Karpas-422 (cell line): ENCODE results near the gene TIMM8B. TPM values are rescaled to one million over a fixed set of nuclear protein-coding genes. Genes with fewer than 3 reads are reported as not detected.

Experiments used
- DNase-seq: peaks from one replicate; pipeline ENCODE4 v3.0.0-alpha.2; 2015
- H2AFZ ChIP-seq: fragments of 200-600 bp; sonication (generic); 2 replicates; pipeline ENCODE4 v1.6.1; 2014; ENCODE audit warnings: antibody characterized with exemption, low read length, mixed read lengths
- H3K27ac ChIP-seq: fragments of 200-600 bp; sonication (generic); 2 replicates; pipeline ENCODE4 v1.5.1; 2014; ENCODE audit warnings: mild to moderate bottlenecking, low read length, moderate library complexity
- H3K27me3 ChIP-seq: fragments of 200-600 bp; sonication (generic); 2 replicates; pipeline ENCODE4 v1.6.1; 2014; ENCODE audit warnings: low read length, mixed read lengths
- H3K36me3 ChIP-seq: fragments of 200-600 bp; sonication (generic); 2 replicates; pipeline ENCODE4 v1.6.1; 2014; ENCODE audit warnings: low read length, mixed read lengths; ENCODE audit not compliant: insufficient read depth
- H3K4me1 ChIP-seq: fragments of 200-600 bp; sonication (generic); 2 replicates; pipeline ENCODE4 v1.6.1; 2014; ENCODE audit warnings: mild to moderate bottlenecking, low read length, mixed read lengths
- H3K4me2 ChIP-seq: fragments of 200-600 bp; sonication (generic); 2 replicates; pipeline ENCODE4 v1.6.1; 2014; ENCODE audit warnings: low read length, low read depth, mild to moderate bottlenecking; ENCODE audit not compliant: poor library complexity, severe bottlenecking
- H3K4me3 ChIP-seq: fragments of 200-600 bp; sonication (generic); 2 replicates; pipeline ENCODE4 v1.5.1; 2014; ENCODE audit warnings: mild to moderate bottlenecking, antibody characterized with exemption, low read length, mixed read lengths
- H3K79me2 ChIP-seq: fragments of 200-600 bp; sonication (generic); 2 replicates; pipeline ENCODE4 v1.6.1; 2014; ENCODE audit warnings: mild to moderate bottlenecking, low read length, mixed read lengths
- H3K9ac ChIP-seq: fragments of 200-600 bp; sonication (generic); 2 replicates; pipeline ENCODE4 v1.6.0; 2014; ENCODE audit warnings: low read length
- H3K9me2 ChIP-seq: fragments of 200-600 bp; sonication (generic), shearing (Covaris generic); replicated peaks from 2 replicates; pipeline ENCODE4 v1.6.0; 2014; ENCODE audit warnings: mild to moderate bottlenecking, low read length, moderate library complexity; ENCODE audit not compliant: insufficient read depth
- H3K9me3 ChIP-seq: fragments of 300-700, 200-600 bp; sonication (generic); 2 replicates; pipeline ENCODE4 v1.6.1; 2014; ENCODE audit warnings: low read length, mixed read lengths
- H4K20me1 ChIP-seq: fragments of 200-600 bp; sonication (generic); 2 replicates; pipeline ENCODE4 v1.6.1; 2014; ENCODE audit warnings: mild to moderate bottlenecking, antibody characterized with exemption, low read length, low read depth; ENCODE audit not compliant: insufficient read depth
- small RNA-seq: library from RNA; depleted of rRNA; stranded (forward); fragments of <200 nt; gene quantifications from one replicate; pipeline ENCODE3, GENCODE V24; 2014
- total RNA-seq: library from RNA; depleted of rRNA; stranded (reverse); fragments of >200 nt; shearing (Covaris generic); gene quantifications from 2 replicates; pipeline ENCODE4 v1.2.3, GENCODE V29; 2014; ENCODE audit warnings: low replicate concordance; rRNA removed

Gene TIMM8B
- total RNA-seq, 1 experiment from 2014 or later: 53.3 TPM

GRCh38 chr11:112042161-112042960 is 44.2 kb downstream of the TIMM8B start:
- Histone ChIP-seq H3K27me3 (no peaks in the 10 kb centered on the region), H3K4me3 (no peak overlapping the region), H3K36me3 (peaks cover 14% of the 10 kb centered on the region; the same call in 1 of the 2 replicates), H3K79me2 (no peaks in the 10 kb centered on the region), H4K20me1 (no peaks in the 10 kb centered on the region), H3K27ac (no peak overlapping the region), H3K9me2 (no peaks in the 10 kb centered on the region), H2AFZ (no peak overlapping the region), H3K9ac (no peak overlapping the region), H3K9me3 (no peaks in the 10 kb centered on the region), H3K4me2 (no peak overlapping the region), H3K4me1 (no peaks in the 10 kb centered on the region)
- DNase-seq: no peak

- Histone ChIP-seq H3K9me3 (no peaks in the 10 kb centered on the region), H3K9me2 (no peaks in the 10 kb centered on the region), H3K9ac (no peak overlapping the region), H4K20me1 (no peaks in the 10 kb centered on the region), H3K36me3 (peaks cover 19% of the 10 kb centered on the region; the same call in 1 of the 2 replicates), H3K27me3 (no peaks in the 10 kb centered on the region), H2AFZ (no peak overlapping the region), H3K4me1 (no peaks in the 10 kb centered on the region), H3K4me2 (no peak overlapping the region), H3K27ac (no peak overlapping the region), H3K79me2 (no peaks in the 10 kb centered on the region), H3K4me3 (no peak overlapping the region)
- no peak for DNase-seq
These were observed 49.0 kb downstream of the TIMM8B start for GRCh38 chr11:112037527-112037926.

Small RNA genes lying within 50 kb of the gene (small RNA-seq; reads per million reads assigned to genes)
- not detected for gene AP000907.3

Other genes with a start within 250 kb of the TIMM8B start
- gene ALG9, start 215.2 kb downstream of the TIMM8B start, total RNA-seq: 8.0 and 14.2 TPM in 2 replicates
- 2.5 and 5.2 TPM in 2 replicates for gene FDXACB1, start 207.6 kb downstream of the TIMM8B start, total RNA-seq
- gene CFAP68, start 207.2 kb downstream of the TIMM8B start, total RNA-seq: 31.5 and 40.7 TPM in 2 replicates
- gene CRYAB, start 175.0 kb downstream of the TIMM8B start, total RNA-seq: not detected in 2 replicates
- not detected in 2 replicates for gene HSPB2, start 174.0 kb downstream of the TIMM8B start, total RNA-seq
- not detected in 2 replicates for gene C11orf52, start 167.8 kb downstream of the TIMM8B start, total RNA-seq
- 2.0 and 2.8 TPM in 2 replicates for gene DIXDC1, start 149.4 kb downstream of the TIMM8B start, total RNA-seq
- gene DLAT, start 61.3 kb downstream of the TIMM8B start, total RNA-seq: 26.1 and 39.8 TPM in 2 replicates
- gene PIH1D2, start 12.7 kb downstream of the TIMM8B start, total RNA-seq: 1.3 and 1.4 TPM in 2 replicates
- gene NKAPD1, start 12.5 kb downstream of the TIMM8B start, total RNA-seq: 11.5 and 11.7 TPM in 2 replicates
- gene SDHD, start 117 bp upstream of the TIMM8B start, total RNA-seq: 57.4 and 79.6 TPM in 2 replicates
- gene IL18, start 77.3 kb upstream of the TIMM8B start, total RNA-seq: not detected in 2 replicates
- not detected in 2 replicates for gene TEX12, start 80.6 kb upstream of the TIMM8B start, total RNA-seq
- gene BCO2, start 88.8 kb upstream of the TIMM8B start, total RNA-seq: 0.40 and 1.1 TPM in 2 replicates
- 11.4 and 28.6 TPM in 2 replicates for gene PTS, start 139.7 kb upstream of the TIMM8B start, total RNA-seq
- not detected in 2 replicates for gene PLET1, start 174.1 kb upstream of the TIMM8B start, total RNA-seq